Measurements from ENCODE around the gene C16orf92. TPM values are rescaled to one million over a fixed set of nuclear protein-coding genes. Genes with fewer than 3 reads are reported as not detected.

Gene C16orf92
- total and polyA plus RNA-seq, 2 experiments from 2014 or later: not detected

DNA sequence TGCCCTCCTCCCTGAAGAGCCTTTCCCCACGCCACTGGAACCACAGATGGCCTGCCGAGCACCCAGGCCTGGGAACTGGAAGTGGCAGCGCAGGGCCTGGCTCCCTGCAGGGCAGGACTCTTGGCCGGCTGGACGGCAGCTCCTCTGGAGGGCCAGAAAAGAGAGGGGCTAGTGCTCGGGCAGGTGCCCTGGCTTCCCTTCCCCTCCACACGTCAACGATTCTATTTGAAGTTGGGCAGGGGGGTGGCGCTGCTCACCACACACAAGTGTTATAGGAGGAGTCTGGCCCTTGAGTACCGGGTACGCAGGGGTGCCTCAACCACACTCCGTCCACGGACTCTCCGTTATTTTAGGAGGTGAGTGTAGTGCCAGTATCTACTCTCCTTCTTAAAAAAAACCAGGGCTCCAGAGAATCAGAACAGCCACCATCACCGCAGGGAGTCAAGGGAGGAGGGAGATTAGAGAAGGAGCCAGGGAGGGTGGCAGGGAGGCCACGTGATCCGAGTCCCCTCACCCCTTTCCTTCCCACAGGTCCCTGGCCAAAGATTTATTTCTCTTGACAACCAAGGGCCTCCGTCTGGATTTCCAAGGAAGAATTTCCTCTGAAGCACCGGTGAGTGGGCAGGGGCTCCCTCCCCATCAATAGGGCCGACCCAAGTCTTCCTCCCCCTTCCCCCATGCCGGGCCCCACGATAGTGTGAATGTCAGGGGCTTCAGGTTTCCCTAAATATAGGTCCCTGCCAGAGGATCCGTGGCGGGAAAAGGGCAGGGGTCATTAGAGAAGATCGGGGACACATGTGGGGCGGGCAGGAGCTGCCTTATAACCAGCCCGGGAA, 41.1 kb downstream of the C16orf92 start:
- peak in 1 of 2 donors; percentile 87 for DNase-seq (ENCODE audit: low read depth in 1 of 2, low spot score in 1 of 2)
- H3K36me3 ChIP-seq: peaks cover 23% of the 10 kb centered on the region
- peaks cover 44% of the 10 kb centered on the region for H3K4me1 ChIP-seq (ENCODE audit: low read depth)
- peak overlapping the region; percentile 85 for H3K4me3 ChIP-seq
- H3K27me3 ChIP-seq: no peaks in the 10 kb centered on the region
- peak overlapping the region; percentile 92 for H3K27ac ChIP-seq
- TF ChIP-seq, protein P1, sequence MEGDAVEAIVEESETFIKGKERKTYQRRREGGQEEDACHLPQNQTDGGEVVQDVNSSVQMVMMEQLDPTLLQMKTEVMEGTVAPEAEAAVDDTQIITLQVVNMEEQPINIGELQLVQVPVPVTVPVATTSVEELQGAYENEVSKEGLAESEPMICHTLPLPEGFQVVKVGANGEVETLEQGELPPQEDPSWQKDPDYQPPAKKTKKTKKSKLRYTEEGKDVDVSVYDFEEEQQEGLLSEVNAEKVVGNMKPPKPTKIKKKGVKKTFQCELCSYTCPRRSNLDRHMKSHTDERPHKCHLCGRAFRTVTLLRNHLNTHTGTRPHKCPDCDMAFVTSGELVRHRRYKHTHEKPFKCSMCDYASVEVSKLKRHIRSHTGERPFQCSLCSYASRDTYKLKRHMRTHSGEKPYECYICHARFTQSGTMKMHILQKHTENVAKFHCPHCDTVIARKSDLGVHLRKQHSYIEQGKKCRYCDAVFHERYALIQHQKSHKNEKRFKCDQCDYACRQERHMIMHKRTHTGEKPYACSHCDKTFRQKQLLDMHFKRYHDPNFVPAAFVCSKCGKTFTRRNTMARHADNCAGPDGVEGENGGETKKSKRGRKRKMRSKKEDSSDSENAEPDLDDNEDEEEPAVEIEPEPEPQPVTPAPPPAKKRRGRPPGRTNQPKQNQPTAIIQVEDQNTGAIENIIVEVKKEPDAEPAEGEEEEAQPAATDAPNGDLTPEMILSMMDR (IDR thresholded peaks at IDR 0.05; ENCODE audit: low read depth, low read length): peak; percentile 19
- no peaks in the 10 kb centered on the region for H3K9me3 ChIP-seq (ENCODE audit: low read depth)

DNA sequence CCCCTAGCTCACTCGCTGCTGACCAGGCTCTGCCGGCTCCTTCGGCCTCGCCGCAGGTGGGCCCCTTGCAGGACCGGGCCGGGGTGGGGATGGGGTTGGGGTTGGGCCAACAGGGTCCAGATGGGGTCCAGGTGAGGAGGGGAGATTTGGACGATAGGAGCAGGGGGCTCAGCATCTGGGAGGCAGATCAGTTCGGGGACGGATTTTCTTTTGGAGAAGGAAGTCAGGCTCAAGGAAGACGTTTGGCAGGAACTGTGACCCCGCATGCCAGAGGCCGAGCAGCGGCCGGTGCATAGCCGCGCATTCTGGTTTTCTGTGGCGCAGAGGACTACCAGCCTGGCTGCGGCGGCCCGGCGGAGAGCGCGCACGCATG, 41.7 kb downstream of the C16orf92 start:
- no peaks in the 10 kb centered on the region for H3K27me3 ChIP-seq
- no peak for DNase-seq (ENCODE audit: low read depth in 1 of 2, low spot score in 1 of 2)
- peaks cover 29% of the 10 kb centered on the region for H3K36me3 ChIP-seq
- peak overlapping the region; percentile 85 for H3K4me3 ChIP-seq
- peak overlapping the region; percentile 92 for H3K27ac ChIP-seq
- TF ChIP-seq, protein P1 (IDR thresholded peaks at IDR 0.05; ENCODE audit: low read depth, low read length): no peak
- no peaks in the 10 kb centered on the region for H3K9me3 ChIP-seq (ENCODE audit: low read depth)
- H3K4me1 ChIP-seq (ENCODE audit: low read depth): peaks cover 44% of the 10 kb centered on the region

DNA sequence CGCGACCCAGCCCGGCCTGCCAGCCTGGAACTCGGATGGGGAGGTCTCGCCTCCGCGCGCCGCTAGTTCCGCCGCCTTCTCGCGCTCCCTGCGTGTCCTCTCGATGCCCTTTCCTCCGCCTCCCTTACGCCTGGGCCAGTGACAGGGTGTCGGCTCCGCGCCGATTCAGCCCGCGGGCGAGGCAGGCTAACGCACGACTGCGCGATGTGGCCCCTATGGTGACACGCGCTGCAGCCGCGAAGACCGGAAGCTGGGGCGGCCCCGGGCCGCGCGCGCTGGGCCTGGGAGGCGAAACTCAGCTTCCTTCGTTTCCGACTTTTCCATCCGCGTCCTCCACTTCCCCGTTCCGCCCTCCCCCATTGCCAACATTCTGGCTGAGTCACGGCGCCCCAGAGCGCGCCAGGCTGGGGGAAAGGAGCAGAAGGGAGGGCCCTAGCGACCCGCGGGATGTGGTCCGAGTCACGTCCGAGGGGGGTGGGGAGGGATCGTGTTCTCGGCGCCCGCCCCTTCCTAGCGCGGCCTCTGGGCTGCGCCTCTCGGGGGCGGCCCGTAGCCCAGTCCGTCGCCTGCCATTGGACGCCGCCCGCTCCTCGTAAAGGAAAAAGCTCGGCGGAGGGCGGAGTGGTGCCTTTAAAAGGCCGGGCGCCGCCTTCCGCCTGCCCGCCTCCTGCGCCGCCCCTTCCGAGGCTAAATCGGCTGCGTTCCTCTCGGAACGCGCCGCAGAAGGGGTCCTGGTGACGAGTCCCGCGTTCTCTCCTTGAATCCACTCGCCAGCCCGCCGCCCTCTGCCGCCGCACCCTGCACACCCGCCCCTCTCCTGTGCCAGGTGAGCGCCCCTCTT, 42.3 kb downstream of the C16orf92 start, which contains the start of gene ALDOA:
Gene ALDOA, plus strand, starts transcription at position 659 of the 841 bp plus-strand sequence. CDS start 1,138 bp downstream, outside the sequence.
- peak; percentile 99 to 100 for DNase-seq (ENCODE audit: low read depth in 1 of 2, low spot score in 1 of 2)
- Histone ChIP-seq H3K36me3 (peaks cover 35% of the 10 kb centered on the region), H3K4me1 (ENCODE audit: low read depth) (peaks cover 42% of the 10 kb centered on the region), H3K27ac (peak within 1 kb of the TSS; percentile 92), H3K9me3 (ENCODE audit: low read depth) (no peaks in the 10 kb centered on the region), H3K4me3 (peak within 1 kb of the TSS; percentile 85), H3K27me3 (no peaks in the 10 kb centered on the region)
- TF ChIP-seq, protein P1 (IDR thresholded peaks at IDR 0.05; ENCODE audit: low read depth, low read length): no peak

GRCh38 chr16:30065943-30066760, 43.2 kb downstream of the C16orf92 start:
- H3K27ac ChIP-seq: peak overlapping the region; percentile 92
- peaks cover 34% of the 10 kb centered on the region for H3K4me1 ChIP-seq (ENCODE audit: low read depth)
- DNase-seq (ENCODE audit: low read depth in 1 of 2, low spot score in 1 of 2): peak; percentile 37 to 72

More at GRCh38 chr16:30065943-30066760, 43.2 kb downstream of the C16orf92 start:
- TF ChIP-seq, protein P1 (IDR thresholded peaks at IDR 0.05; ENCODE audit: low read depth, low read length): no peak
- H3K36me3 ChIP-seq: peaks cover 42% of the 10 kb centered on the region
- no peaks in the 10 kb centered on the region for H3K9me3 ChIP-seq (ENCODE audit: low read depth)
- no peaks in the 10 kb centered on the region for H3K27me3 ChIP-seq
- peak overlapping the region; percentile 85 for H3K4me3 ChIP-seq
